H9 (cell line): ENCODE measurements around the gene OXLD1. TPM values are rescaled to one million over a fixed set of nuclear protein-coding genes. Genes with fewer than 3 reads are reported as not detected.
A peak's percentile ranks its signal among the peaks of the same experiment; 100 is the strongest.

ENCODE experiments used
- DNase-seq: peaks from one replicate; pipeline ENCODE4 v3.0.0-alpha.2; 2017
- H2AFZ ChIP-seq: one replicate; pipeline ENCODE4 v1.6.1; 2013; ENCODE audit warnings: mild to moderate bottlenecking, low read length, control low read depth, moderate library complexity
- H2AK5ac ChIP-seq: 2 replicates; pipeline ENCODE4 v1.6.1; 2013; ENCODE audit warnings: low read length, control low read depth, mixed read lengths; ENCODE audit not compliant: insufficient read length
- H2BK120ac ChIP-seq: one replicate; pipeline ENCODE4 v1.6.1; 2013; ENCODE audit warnings: low read depth, mild to moderate bottlenecking, low read length, control low read depth, inconsistent platforms; ENCODE audit not compliant: poor library complexity, severe bottlenecking
- H2BK12ac ChIP-seq: 2 replicates; pipeline ENCODE4 v1.6.1; 2013; ENCODE audit warnings: low read length, control low read depth, mixed read lengths, low read depth; ENCODE audit not compliant: insufficient read length
- H2BK15ac ChIP-seq: 2 replicates; pipeline ENCODE4 v1.6.1; 2013; ENCODE audit warnings: low read depth, low read length, control low read depth
- H2BK20ac ChIP-seq: one replicate; pipeline ENCODE4 v1.6.1; 2013; ENCODE audit warnings: low read depth, mild to moderate bottlenecking, low read length, control low read depth, inconsistent platforms; ENCODE audit not compliant: poor library complexity, severe bottlenecking
- H2BK5ac ChIP-seq: 2 replicates; pipeline ENCODE4 v1.6.1; 2013; ENCODE audit warnings: low read length, control low read depth, mixed read lengths; ENCODE audit not compliant: insufficient read length
- H3K14ac ChIP-seq: 2 replicates; pipeline ENCODE4 v1.6.1; 2013; ENCODE audit warnings: low read length, control low read depth; ENCODE audit not compliant: insufficient read depth
- H3K18ac ChIP-seq: 2 replicates; pipeline ENCODE4 v1.6.1; 2013; ENCODE audit warnings: low read depth, mild to moderate bottlenecking, mixed read lengths, low read length, control low read depth; ENCODE audit not compliant: insufficient read length
- H3K23ac ChIP-seq: 2 replicates; pipeline ENCODE4 v1.6.1; 2013; ENCODE audit warnings: low read length, control low read depth, mixed read lengths, low read depth; ENCODE audit not compliant: insufficient read length
- H3K23me2 ChIP-seq: 2 replicates; pipeline ENCODE4 v1.6.1; 2013; ENCODE audit warnings: low read depth, mild to moderate bottlenecking, mixed read lengths, low read length, control low read depth; ENCODE audit not compliant: insufficient read length, poor library complexity, severe bottlenecking
- H3K27ac ChIP-seq: 2 replicates; pipeline ENCODE4 v1.5.1; 2013; ENCODE audit warnings: low read length, control low read depth, mixed read lengths, low read depth; ENCODE audit not compliant: insufficient read length
- H3K27me3 ChIP-seq: 2 replicates; pipeline ENCODE4 v1.6.1; 2013; ENCODE audit warnings: low read length, control low read depth, inconsistent platforms; ENCODE audit not compliant: insufficient read depth
- H3K4ac ChIP-seq: 2 replicates; pipeline ENCODE4 v1.6.1; 2013; ENCODE audit warnings: low read depth, mild to moderate bottlenecking, control low read depth, inconsistent platforms, low read length, moderate library complexity
- H3K4me1 ChIP-seq: 2 replicates; pipeline ENCODE4 v1.6.1; 2013; ENCODE audit warnings: low read length, control low read depth, inconsistent platforms; ENCODE audit not compliant: insufficient read depth
- H3K4me2 ChIP-seq: 2 replicates; pipeline ENCODE4 v1.6.1; 2013; ENCODE audit warnings: low read length, control low read depth, mixed read lengths; ENCODE audit not compliant: insufficient read length, insufficient read depth
- H3K56ac ChIP-seq: 2 replicates; pipeline ENCODE4 v1.6.1; 2013; ENCODE audit warnings: low read depth, mild to moderate bottlenecking, mixed read lengths, low read length, control low read depth; ENCODE audit not compliant: insufficient read length
- H3K79me1 ChIP-seq: 2 replicates; pipeline ENCODE4 v1.6.1; 2013; ENCODE audit warnings: low read depth, mild to moderate bottlenecking, moderate library complexity, low read length, control low read depth, inconsistent platforms; ENCODE audit not compliant: insufficient read depth, poor library complexity, severe bottlenecking
- H3K79me2 ChIP-seq: 2 replicates; pipeline ENCODE4 v1.6.1; 2013; ENCODE audit warnings: low read length, control low read depth, inconsistent platforms; ENCODE audit not compliant: insufficient read depth
- H3K9ac ChIP-seq: 2 replicates; pipeline ENCODE4 v1.6.1; 2013; ENCODE audit warnings: low read length, control low read depth, mixed read lengths; ENCODE audit not compliant: insufficient read length; ENCODE audit errors: extremely low read depth
- H3K9me3 ChIP-seq: one replicate; pipeline ENCODE4 v1.6.1; 2013; ENCODE audit warnings: low read depth, low read length, inconsistent platforms; ENCODE audit not compliant: control insufficient read depth
- H3T11ph ChIP-seq: one replicate; pipeline ENCODE4 v1.6.1; 2013; ENCODE audit warnings: mild to moderate bottlenecking, low read length, control low read depth, inconsistent platforms
- H4K20me1 ChIP-seq: one replicate; pipeline ENCODE4 v1.6.1; 2013; ENCODE audit not compliant: control insufficient read depth, insufficient read length, insufficient read depth
- H4K5ac ChIP-seq: 2 replicates; pipeline ENCODE4 v1.6.1; 2013; ENCODE audit warnings: low read depth, mild to moderate bottlenecking, mixed read lengths, low read length, control low read depth; ENCODE audit not compliant: insufficient read length
- H4K8ac ChIP-seq: replicated peaks from 2 replicates; pipeline ENCODE4 v1.6.1; 2013; ENCODE audit warnings: low read length, control low read depth, mixed read lengths, low read depth; ENCODE audit not compliant: insufficient read length
- H4K91ac ChIP-seq: 2 replicates; pipeline ENCODE4 v1.6.1; 2013; ENCODE audit warnings: low read depth, mild to moderate bottlenecking, moderate library complexity, mixed read lengths, low read length, control low read depth; ENCODE audit not compliant: insufficient read length
- H3K27ac Mint-ChIP-seq, 3 experiments: 2 replicates in 2 of 3; 3 replicates in 1 of 3; pipeline ENCODE4 v1.8.0; 2020 to 2021; ENCODE audit warnings: mixed read lengths in 3 of 3, mild to moderate bottlenecking in 1 of 3, moderate library complexity in 1 of 3
- H3K27me3 Mint-ChIP-seq: 2 replicates; pipeline ENCODE4 v1.8.0; 2021; ENCODE audit warnings: low read depth, mild to moderate bottlenecking, moderate library complexity, mixed read lengths
- H3K36me3 Mint-ChIP-seq, 3 experiments: 2 replicates in 2 of 3; 3 replicates in 1 of 3; pipeline ENCODE4 v1.8.0; 2020 to 2021; ENCODE audit warnings: low read depth in 3 of 3, mixed read lengths in 3 of 3; ENCODE audit not compliant: insufficient read depth in 1 of 3
- H3K4me1 Mint-ChIP-seq, 2 experiments: 2 replicates each; pipeline ENCODE4 v1.8.0; 2020; ENCODE audit warnings: mixed read lengths in 2 of 2
- H3K4me3 Mint-ChIP-seq, 2 experiments: 2 replicates in 1 of 2; 3 replicates in 1 of 2; pipeline ENCODE4 v1.8.0; 2020 to 2021; ENCODE audit warnings: mild to moderate bottlenecking in 2 of 2, mixed read lengths in 2 of 2, moderate library complexity in 1 of 2
- H3K9me3 Mint-ChIP-seq, 2 experiments: 2 replicates in 1 of 2; 3 replicates in 1 of 2; pipeline ENCODE4 v1.8.0; 2020; ENCODE audit warnings: mild to moderate bottlenecking in 2 of 2, mixed read lengths in 2 of 2, moderate library complexity in 1 of 2
- CTCF ChIP-seq: fragments of 200-600 bp; sonication (generic); conservative IDR thresholded peaks from 3 replicates; pipeline ENCODE4 v1.8.0; 2021; ENCODE audit warnings: antibody characterized with exemption, mild to moderate bottlenecking
- WGBS: extraction: QIAGEN DNeasy Blood & Tissue Kit; methylation state at CpG from one replicate; pipeline ENCODE4 v1.1.7; 2013; ENCODE audit warnings: missing lambda C conversion rate, low lambda C conversion rate, mixed read lengths; ENCODE audit not compliant: insufficient read length; ENCODE audit errors: extremely low coverage; 5-methylcytosine and 5-hydroxymethylcytosine counted together
- total RNA-seq: library from RNA; stranded (reverse); gene quantifications from 2 replicates; pipeline ENCODE4 v1.2.1, GENCODE V29; 2021

The OXLD1 gene
- total RNA-seq, 1 experiment from 2014 or later = 25.0 TPM

GRCh38 chr17:81708739-81709185 is 42.4 kb upstream of the OXLD1 start:
- TF ChIP-seq CTCF = no peak
- no peak for DNase-seq
- H3K23me2 ChIP-seq = peaks cover 29% of the 10 kb centered on the region
- no peak overlapping the region for H3K14ac ChIP-seq
- H3K56ac ChIP-seq = no peak overlapping the region
- H2BK120ac ChIP-seq = no peak overlapping the region
- no peaks in the 10 kb centered on the region for H3K27me3 ChIP-seq
- peaks cover 24 to 30% of the 10 kb centered on the region in 2 experiments for H3K4me1 Mint-ChIP-seq
- H2BK5ac ChIP-seq = no peak overlapping the region
- peaks cover 4% of the 10 kb centered on the region; the same call in 1 of the 2 replicates for H3K4me1 ChIP-seq
- H3T11ph ChIP-seq = no peak overlapping the region
- no CpG with 5 or more reads among the region's 17 CpGs for WGBS
- no peak overlapping the region for H2BK20ac ChIP-seq
- no peak overlapping the region for H2AFZ ChIP-seq
- H4K8ac ChIP-seq = no peak overlapping the region
- H4K91ac ChIP-seq = no peak overlapping the region
- no peak overlapping the region for H3K4me2 ChIP-seq
- no peak overlapping the region for H3K27ac ChIP-seq
- no peaks in the 10 kb centered on the region for H4K20me1 ChIP-seq
- H3K9ac ChIP-seq = no peak overlapping the region
- no peak overlapping the region for H3K23ac ChIP-seq
- H3K4ac ChIP-seq = no peak overlapping the region
- H4K5ac ChIP-seq = no peak overlapping the region
- no peaks in the 10 kb centered on the region; a peak in 1 of 5 replicates for H3K9me3 Mint-ChIP-seq
- peaks cover 7% of the 10 kb centered on the region; the same call in 1 of the 2 replicates for H3K79me2 ChIP-seq
- H3K79me1 ChIP-seq = peaks cover 5% of the 10 kb centered on the region
- no peak overlapping the region for H3K18ac ChIP-seq
- H3K27me3 Mint-ChIP-seq = no peaks in the 10 kb centered on the region
- peak overlapping the region in 2 of 3 experiments; percentile 77 to 81; a peak in 5 of 7 replicates for H3K27ac Mint-ChIP-seq
- H3K9me3 ChIP-seq = no peaks in the 10 kb centered on the region
- no peak overlapping the region for H2BK12ac ChIP-seq
- peak overlapping the region in 1 of 2 experiments; percentile 26; a peak in 2 of 5 replicates for H3K4me3 Mint-ChIP-seq
- H3K36me3 Mint-ChIP-seq = peaks cover 26 to 50% (median 31%) of the 10 kb centered on the region in 3 experiments
- no peak overlapping the region for H2BK15ac ChIP-seq
- H2AK5ac ChIP-seq = no peak overlapping the region
